Activated CD4-positive, alpha-beta T cell treated with anti-CD3 and anti-CD28 coated beads, Interleukin-2, amount 10 ng/mL, durations not matched to agents 24 days and 14 days (primary cell): ENCODE data around the gene TSC2. TPM values are rescaled to one million over a fixed set of nuclear protein-coding genes. Genes with fewer than 3 reads are reported as not detected.

Experiments
- DNase-seq: peaks from one replicate; pipeline ENCODE4 v3.0.0; 2022
- H3K27ac Mint-ChIP-seq: one replicate; pipeline ENCODE4 v1.8.0; 2022; ENCODE audit warnings: mild to moderate bottlenecking, mixed read lengths
- H3K27me3 Mint-ChIP-seq: one replicate; pipeline ENCODE4 v1.8.0; 2022; ENCODE audit warnings: mixed read lengths
- H3K36me3 Mint-ChIP-seq: one replicate; pipeline ENCODE4 v1.8.0; 2022; ENCODE audit warnings: low read depth, mild to moderate bottlenecking, mixed read lengths
- H3K4me1 Mint-ChIP-seq: one replicate; pipeline ENCODE4 v1.8.0; 2021; ENCODE audit warnings: mixed read lengths
- H3K4me3 Mint-ChIP-seq: one replicate; pipeline ENCODE4 v1.8.0; 2022; ENCODE audit warnings: mild to moderate bottlenecking, moderate library complexity, mixed read lengths
- H3K9me3 Mint-ChIP-seq: one replicate; pipeline ENCODE4 v1.8.0; 2021; ENCODE audit warnings: mixed read lengths
- intact Hi-C: fragments of 100-400 bp; cut with micrococcal nuclease; formaldehyde crosslinking; loops from one replicate; pipeline ENCODE4 v1.15.1; 2023
- total RNA-seq: library from RNA; stranded (reverse); gene quantifications from 2 replicates; pipeline ENCODE4 v1.2.3, GENCODE V29; 2022

Gene TSC2
- total RNA-seq, 1 donor from 2014 or later = 98.8 TPM

DNA sequence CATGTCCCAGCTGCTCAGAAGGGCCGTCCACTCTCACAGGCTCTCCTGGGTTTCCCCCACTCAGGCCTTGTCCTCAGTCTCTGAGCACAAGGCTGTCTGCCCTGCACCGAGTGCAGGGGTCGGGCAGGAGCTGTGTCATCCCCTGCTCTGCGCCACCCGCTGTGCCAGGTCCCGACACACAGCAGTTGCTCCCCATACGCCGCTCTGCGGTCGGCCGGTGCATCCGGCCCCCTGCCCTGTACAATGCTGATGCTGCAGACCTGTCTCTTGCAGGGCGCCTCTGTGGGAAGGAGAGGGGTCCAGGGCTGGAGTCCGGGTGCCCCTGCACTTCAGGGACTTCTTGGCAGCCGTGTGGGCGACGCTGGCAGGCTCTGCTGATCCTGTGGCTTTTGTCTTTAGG, 6.1 kb downstream of the TSC2 start:
- Mint-ChIP-seq H3K4me1 (no peaks in the 10 kb centered on the region), H3K27ac (no peak overlapping the region), H3K9me3 (no peaks in the 10 kb centered on the region), H3K36me3 (peaks cover 16% of the 10 kb centered on the region), H3K4me3 (no peak overlapping the region), H3K27me3 (no peaks in the 10 kb centered on the region)
- intact Hi-C loops = no loop called here
- DNase-seq = no peak

- H3K27me3 Mint-ChIP-seq = no peaks in the 10 kb centered on the region
- H3K27ac Mint-ChIP-seq = no peak overlapping the region
- DNase-seq = no peak
- H3K36me3 Mint-ChIP-seq = peaks cover 16% of the 10 kb centered on the region
- intact Hi-C loops = no loop called here
- no peaks in the 10 kb centered on the region for H3K9me3 Mint-ChIP-seq
- no peaks in the 10 kb centered on the region for H3K4me1 Mint-ChIP-seq
- no peak overlapping the region for H3K4me3 Mint-ChIP-seq
Measured at GRCh38 chr16:2054543-2055245, 6.9 kb downstream of the TSC2 start.

DNA sequence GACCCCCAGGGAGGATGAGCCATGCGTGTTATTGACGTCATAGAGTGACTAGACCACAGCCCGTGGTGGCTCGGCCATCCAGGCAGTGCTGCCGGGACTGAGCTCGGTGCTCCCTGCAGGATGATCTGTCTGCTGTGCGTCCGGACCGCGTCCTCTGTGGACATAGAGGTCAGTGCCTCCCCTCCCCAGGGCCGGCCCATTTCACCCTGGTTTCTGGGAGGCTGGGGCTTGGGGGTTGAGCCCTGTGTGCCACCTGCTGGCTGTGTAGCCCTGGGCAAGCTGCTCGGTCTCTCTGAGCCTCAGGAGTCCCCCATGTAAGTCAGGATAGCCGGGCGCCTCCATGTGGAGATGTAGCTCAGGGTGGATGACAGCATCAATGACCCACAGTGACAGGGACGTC, 8.3 kb downstream of the TSC2 start:
- Mint-ChIP-seq H3K27me3 (no peaks in the 10 kb centered on the region), H3K27ac (no peak overlapping the region), H3K9me3 (no peaks in the 10 kb centered on the region), H3K36me3 (peaks cover 14% of the 10 kb centered on the region), H3K4me3 (no peak overlapping the region), H3K4me1 (no peaks in the 10 kb centered on the region)
- intact Hi-C loops = no loop called here
- DNase-seq = no peak

DNA sequence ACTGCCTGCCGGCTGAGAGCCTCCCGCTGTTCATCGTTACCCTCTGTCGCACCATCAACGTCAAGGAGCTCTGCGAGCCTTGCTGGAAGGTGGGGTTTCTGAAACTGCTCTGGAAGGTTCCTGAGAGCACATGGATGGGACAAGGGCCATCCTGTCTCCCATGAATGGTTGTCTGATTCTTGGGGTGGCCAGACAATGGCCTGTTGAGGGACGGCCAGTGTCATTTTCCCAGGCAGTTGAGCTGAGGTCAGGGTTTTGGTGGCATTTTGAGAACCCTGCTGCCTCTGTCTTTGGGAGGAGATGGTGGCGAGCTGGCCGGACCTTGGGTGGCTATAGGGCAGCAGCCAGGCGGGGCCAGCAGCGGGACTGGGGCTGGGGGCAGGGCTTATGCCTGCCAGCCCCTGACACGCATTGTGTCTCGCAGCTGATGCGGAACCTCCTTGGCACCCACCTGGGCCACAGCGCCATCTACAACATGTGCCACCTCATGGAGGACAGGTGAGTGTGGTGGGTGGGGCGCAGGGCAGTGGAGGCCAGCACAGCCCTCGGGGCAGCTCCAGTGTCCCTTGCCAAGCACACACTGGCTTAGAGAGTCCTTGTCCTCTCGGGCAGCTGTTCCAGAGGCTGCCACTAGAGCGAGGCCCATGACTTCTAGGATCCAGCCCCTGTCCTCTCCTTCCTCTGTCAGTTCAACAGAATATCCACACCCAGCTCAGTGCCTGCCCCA, 9.1 kb downstream of the TSC2 start:
- no peak overlapping the region for H3K27ac Mint-ChIP-seq
- peaks cover 11% of the 10 kb centered on the region for H3K36me3 Mint-ChIP-seq
- intact Hi-C loops = no loop called here

GRCh38 chr16:2057438-2057837, 9.7 kb downstream of the TSC2 start:
- H3K36me3 Mint-ChIP-seq = peaks cover 11% of the 10 kb centered on the region
- H3K9me3 Mint-ChIP-seq = no peaks in the 10 kb centered on the region
- no peak overlapping the region for H3K27ac Mint-ChIP-seq
- no peak for DNase-seq
- H3K4me1 Mint-ChIP-seq = no peaks in the 10 kb centered on the region
- intact Hi-C loops = no loop called here
- no peaks in the 10 kb centered on the region for H3K27me3 Mint-ChIP-seq
- H3K4me3 Mint-ChIP-seq = no peak overlapping the region

More for the DNA sequence above, 9.1 kb downstream of the TSC2 start:
- H3K9me3 Mint-ChIP-seq = no peaks in the 10 kb centered on the region
- no peaks in the 10 kb centered on the region for H3K4me1 Mint-ChIP-seq
- DNase-seq = no peak
- no peaks in the 10 kb centered on the region for H3K27me3 Mint-ChIP-seq
- no peak overlapping the region for H3K4me3 Mint-ChIP-seq

- Mint-ChIP-seq H3K27me3 (no peaks in the 10 kb centered on the region), H3K9me3 (no peaks in the 10 kb centered on the region), H3K27ac (peak overlapping the region; percentile 26), H3K36me3 (peaks cover 8% of the 10 kb centered on the region), H3K4me3 (no peak overlapping the region), H3K4me1 (no peaks in the 10 kb centered on the region)
- intact Hi-C loops = no loop called here
- DNase-seq = no peak
Measured at GRCh38 chr16:2058420-2058819, 10.6 kb downstream of the TSC2 start.

DNA sequence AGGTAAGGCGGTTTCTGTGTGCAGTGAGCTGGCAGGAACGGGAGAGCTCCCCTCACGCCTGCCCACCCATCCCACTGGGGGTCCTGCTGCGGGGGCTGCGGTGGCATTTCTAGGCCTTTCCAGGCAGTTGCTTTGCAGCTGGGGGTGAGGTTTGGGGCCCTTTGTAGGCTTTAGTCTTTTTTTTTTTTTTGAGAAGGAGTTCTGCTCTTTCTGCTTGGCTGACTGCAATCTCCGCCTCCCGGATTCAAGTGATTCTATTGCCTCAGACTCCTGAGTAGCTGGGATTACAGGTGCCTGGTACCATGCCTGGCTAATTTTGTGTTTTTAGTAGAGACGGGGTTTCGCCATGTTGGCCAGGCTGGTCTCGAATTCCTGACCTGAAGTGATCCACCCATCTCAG, 11.1 kb downstream of the TSC2 start:
- Mint-ChIP-seq H3K4me1 (no peaks in the 10 kb centered on the region), H3K9me3 (no peaks in the 10 kb centered on the region), H3K27me3 (no peaks in the 10 kb centered on the region), H3K27ac (no peak overlapping the region), H3K4me3 (no peak overlapping the region), H3K36me3 (peaks cover 8% of the 10 kb centered on the region)
- intact Hi-C loops = no loop called here
- DNase-seq = no peak

- intact Hi-C loops = no loop called here
- Mint-ChIP-seq H3K9me3 (no peaks in the 10 kb centered on the region), H3K4me1 (no peaks in the 10 kb centered on the region), H3K36me3 (peaks cover 11% of the 10 kb centered on the region), H3K27ac (no peak overlapping the region), H3K4me3 (no peak overlapping the region), H3K27me3 (no peaks in the 10 kb centered on the region)
- DNase-seq = no peak
Measured at GRCh38 chr16:2060346-2060745, 12.6 kb downstream of the TSC2 start.

DNA sequence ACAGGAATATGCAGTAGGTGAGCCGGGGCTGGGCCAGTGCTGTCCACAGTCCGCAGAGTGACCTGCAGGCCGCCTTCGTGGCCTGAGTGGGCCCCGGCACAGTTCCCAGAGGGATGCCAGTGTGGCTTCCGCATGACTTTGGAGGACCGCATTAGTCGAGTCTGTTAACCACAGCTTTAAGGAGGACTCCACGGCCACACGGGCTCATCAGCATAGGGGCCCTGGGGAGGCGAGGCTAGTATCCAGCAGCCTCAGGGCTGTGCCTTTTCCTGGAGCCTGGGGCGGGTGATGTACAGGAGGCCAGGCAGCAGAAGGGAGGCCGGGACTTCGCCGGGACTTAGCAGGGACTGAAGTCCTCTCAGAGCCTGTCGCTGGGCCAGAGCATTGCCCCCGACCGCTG, 13.2 kb downstream of the TSC2 start:
- no peak overlapping the region for H3K27ac Mint-ChIP-seq
- no peaks in the 10 kb centered on the region for H3K27me3 Mint-ChIP-seq
- H3K9me3 Mint-ChIP-seq = no peaks in the 10 kb centered on the region
- H3K4me1 Mint-ChIP-seq = no peaks in the 10 kb centered on the region
- H3K36me3 Mint-ChIP-seq = peaks cover 13% of the 10 kb centered on the region
- intact Hi-C loops = no loop called here
- DNase-seq = no peak
- H3K4me3 Mint-ChIP-seq = no peak overlapping the region

GRCh38 chr16:2061526-2061925, 13.7 kb downstream of the TSC2 start:
- H3K4me1 Mint-ChIP-seq = no peaks in the 10 kb centered on the region
- H3K36me3 Mint-ChIP-seq = peaks cover 17% of the 10 kb centered on the region
- no peak for DNase-seq
- H3K4me3 Mint-ChIP-seq = no peak overlapping the region
- H3K9me3 Mint-ChIP-seq = no peaks in the 10 kb centered on the region
- H3K27ac Mint-ChIP-seq = no peak overlapping the region
- no peaks in the 10 kb centered on the region for H3K27me3 Mint-ChIP-seq
- intact Hi-C loops = no loop called here

- H3K9me3 Mint-ChIP-seq = no peaks in the 10 kb centered on the region
- intact Hi-C loops = no loop called here
- H3K27me3 Mint-ChIP-seq = no peaks in the 10 kb centered on the region
- peaks cover 16% of the 10 kb centered on the region for H3K36me3 Mint-ChIP-seq
- H3K27ac Mint-ChIP-seq = no peak overlapping the region
- H3K4me3 Mint-ChIP-seq = no peak overlapping the region
- DNase-seq = no peak
- H3K4me1 Mint-ChIP-seq = no peaks in the 10 kb centered on the region
Measured at GRCh38 chr16:2062801-2063200, 15.0 kb downstream of the TSC2 start.

DNA sequence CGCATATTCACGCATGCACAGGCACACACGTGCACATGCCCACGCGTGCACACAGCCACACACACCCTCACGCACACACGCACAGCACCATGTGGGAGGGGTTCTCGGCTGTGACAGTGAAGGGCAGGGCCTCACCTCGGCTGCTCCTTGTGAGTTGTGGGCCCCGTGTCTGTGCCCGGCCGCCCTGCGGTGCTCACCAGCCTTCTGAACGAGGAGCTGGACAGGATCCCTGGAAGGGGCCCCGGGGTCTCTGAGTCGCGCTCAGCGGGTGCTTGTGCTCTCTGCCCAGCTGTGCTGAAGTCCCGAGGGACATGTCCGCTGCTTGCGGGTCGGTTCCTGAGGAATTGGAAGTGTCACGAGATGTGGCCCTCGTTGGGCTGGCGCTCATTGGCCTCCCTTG, 16.1 kb downstream of the TSC2 start:
- intact Hi-C loops = no loop called here
- no peak for DNase-seq
- Mint-ChIP-seq H3K9me3 (no peaks in the 10 kb centered on the region), H3K4me1 (no peaks in the 10 kb centered on the region), H3K36me3 (peaks cover 22% of the 10 kb centered on the region), H3K27ac (no peak overlapping the region), H3K27me3 (no peaks in the 10 kb centered on the region), H3K4me3 (no peak overlapping the region)

DNA sequence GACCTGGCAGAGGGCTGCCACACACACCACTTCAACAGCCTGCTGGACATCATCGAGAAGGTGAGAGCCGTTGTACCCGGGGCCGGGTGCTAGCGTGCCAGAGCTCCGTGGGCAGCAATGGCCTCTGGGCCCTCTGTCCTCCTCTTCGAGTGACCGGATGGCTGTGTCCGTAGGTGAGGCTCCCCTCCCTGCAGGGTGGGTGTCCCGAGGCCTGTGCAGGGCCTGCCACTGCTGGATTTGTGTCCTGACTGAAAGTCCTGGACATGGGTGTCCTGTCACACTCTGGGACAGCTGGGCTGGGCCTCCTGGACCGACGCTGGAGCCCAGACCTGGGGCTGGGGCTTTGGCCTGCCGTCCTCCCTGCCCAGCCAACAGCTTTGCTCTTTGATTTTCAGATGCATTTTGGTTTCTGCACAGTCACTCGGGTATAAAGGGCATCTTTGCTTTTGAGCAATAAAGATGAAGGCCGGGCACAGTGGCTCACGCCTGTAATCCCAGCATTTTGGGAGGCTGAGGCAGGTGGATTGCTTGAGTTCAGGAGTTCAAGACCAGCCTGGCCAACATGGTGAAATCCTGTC, 16.7 kb downstream of the TSC2 start:
- Mint-ChIP-seq H3K36me3 (peaks cover 24% of the 10 kb centered on the region), H3K27ac (no peak overlapping the region), H3K27me3 (no peaks in the 10 kb centered on the region), H3K4me1 (no peaks in the 10 kb centered on the region), H3K9me3 (no peaks in the 10 kb centered on the region), H3K4me3 (no peak overlapping the region)
- no peak for DNase-seq
- intact Hi-C loops = no loop called here

DNA sequence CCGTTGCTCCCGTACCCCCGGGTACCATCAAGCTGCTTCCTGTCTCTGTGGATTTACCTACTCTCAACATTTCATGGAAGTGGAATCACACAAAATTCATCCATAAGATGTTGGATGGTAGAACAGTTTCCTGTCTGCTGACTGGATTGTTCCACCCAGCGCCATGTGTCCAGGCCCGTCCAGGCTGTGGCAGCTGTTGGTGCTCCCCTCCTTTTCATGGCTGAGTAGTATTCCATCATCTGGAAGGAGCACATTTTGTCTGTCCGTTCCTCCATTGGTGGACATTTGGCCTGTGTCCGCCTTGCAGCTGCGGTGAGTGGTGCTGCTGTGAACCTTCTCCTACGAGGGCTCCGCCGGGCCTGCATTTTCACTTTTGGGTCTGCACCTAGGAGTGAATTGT, 18.4 kb downstream of the TSC2 start:
- Mint-ChIP-seq H3K4me1 (no peaks in the 10 kb centered on the region), H3K9me3 (no peaks in the 10 kb centered on the region), H3K36me3 (peaks cover 29% of the 10 kb centered on the region), H3K27ac (no peak overlapping the region), H3K27me3 (no peaks in the 10 kb centered on the region), H3K4me3 (no peak overlapping the region)
- no peak for DNase-seq
- intact Hi-C loops = no loop called here
